ENCODE measurements around the gene DISC1. TPM values are rescaled to one million over a fixed set of nuclear protein-coding genes. Genes with fewer than 3 reads are reported as not detected.
A peak's percentile ranks its signal among the peaks of the same experiment; 100 is the strongest.

DISC1 gene
- total RNA-seq, 2 experiments from 2014 or later: 19.8 to 20.0 TPM

- no peaks in the 10 kb centered on the region for H3K9me3 Mint-ChIP-seq
These were observed 303.8 kb downstream of the DISC1 start for GRCh38 chr1:231930257-231930947.

GRCh38 chr1:231931146-231931545 is 304.6 kb downstream of the DISC1 start:
- peaks cover 21% of the 10 kb centered on the region for H3K4me1 ChIP-seq (ENCODE audit: insufficient read depth, low read length)
- H3K36me3 ChIP-seq (ENCODE audit: insufficient read depth, low read length): no peaks in the 10 kb centered on the region
- peaks cover 0 to 6% of the 10 kb centered on the region in 2 experiments for H3K9me3 ChIP-seq (ENCODE audit: control insufficient read depth in 1 of 2, insufficient read depth in 1 of 2, low read length in 2 of 2)
- no peaks in the 10 kb centered on the region for H3K27me3 ChIP-seq (ENCODE audit: control insufficient read depth in 1 of 2, insufficient read depth in 2 of 2, low read length in 2 of 2)
- no peaks in the 10 kb centered on the region for H3K27me3 Mint-ChIP-seq
- no peak for TF ChIP-seq CTCF (IDR thresholded peaks at IDR 0.05)
- no peaks in the 10 kb centered on the region for H3K9me3 Mint-ChIP-seq
- peaks cover 5% of the 10 kb centered on the region for H3K36me3 Mint-ChIP-seq (ENCODE audit: low read depth)
- H3K27ac Mint-ChIP-seq: no peak overlapping the region
- ChIA-PET CTCF (interaction anchor here (0.8 kb wide), 1 partner anchor 62 kb away, joined by 3 read pairs; no protein-coding TSS in a partner anchor), POLR2A (interaction anchor here (0.7 to 2.1 kb wide), 3 partner anchors 8 to 12 kb away, joined by 4 to 8 read pairs (median 4); no protein-coding TSS in a partner anchor)
- H3K27ac ChIP-seq (ENCODE audit: low read depth in 1 of 2, low read length in 2 of 2): no peak overlapping the region
- peaks cover 35% of the 10 kb centered on the region for H3K4me1 Mint-ChIP-seq (ENCODE audit: low read depth)
- intact Hi-C loops (cut with DNase I, micrococcal nuclease): loop anchor here in 1 of 2 experiments (2.0 kb wide), 1 partner anchor 64 kb away; no protein-coding TSS in a partner anchor
- DNase-seq (no peak), ATAC-seq (ENCODE audit: poor library complexity) (no peak)
- H3K4me3 ChIP-seq (ENCODE audit: low read length): no peak overlapping the region
- no peak overlapping the region for H3K4me3 Mint-ChIP-seq

More at GRCh38 chr1:231930257-231930947, 303.8 kb downstream of the DISC1 start:
- Mint-ChIP-seq H3K36me3 (ENCODE audit: low read depth) (peaks cover 12% of the 10 kb centered on the region), H3K27me3 (no peaks in the 10 kb centered on the region), H3K4me3 (peak overlapping the region; percentile 69), H3K27ac (peak overlapping the region; percentile 78), H3K4me1 (ENCODE audit: low read depth) (peaks cover 37% of the 10 kb centered on the region)
- Histone ChIP-seq H3K4me3 (ENCODE audit: low read length) (no peak overlapping the region), H3K36me3 (ENCODE audit: insufficient read depth, low read length) (no peaks in the 10 kb centered on the region), H3K27me3 (ENCODE audit: control insufficient read depth in 1 of 2, insufficient read depth in 2 of 2, low read length in 2 of 2) (no peaks in the 10 kb centered on the region), H3K9me3 (ENCODE audit: control insufficient read depth in 1 of 2, insufficient read depth in 1 of 2, low read length in 2 of 2) (peaks cover 0 to 6% of the 10 kb centered on the region in 2 experiments), H3K4me1 (ENCODE audit: insufficient read depth, low read length) (peaks cover 21% of the 10 kb centered on the region), H3K27ac (ENCODE audit: low read depth in 1 of 2, low read length in 2 of 2) (no peak overlapping the region)
- DNase-seq (no peak), ATAC-seq (ENCODE audit: poor library complexity) (no peak)
- POLR2A ChIA-PET: interaction anchor here (2.1 kb wide), 1 partner anchor 11 kb away, joined by 8 read pairs; no protein-coding TSS in a partner anchor
- intact Hi-C loops (cut with DNase I, micrococcal nuclease): loop anchor here in 1 of 2 experiments (2.0 kb wide), 1 partner anchor 64 kb away; no protein-coding TSS in a partner anchor
- TF ChIP-seq CTCF (IDR thresholded peaks at IDR 0.05): no peak
- CTCF ChIA-PET: no interaction called here

GRCh38 chr1:231931846-231932454 is 305.4 kb downstream of the DISC1 start:
- H3K4me3 ChIP-seq (ENCODE audit: low read length): no peak overlapping the region
- peaks cover 21% of the 10 kb centered on the region for H3K4me1 ChIP-seq (ENCODE audit: insufficient read depth, low read length)
- peak; percentile 76 for TF ChIP-seq CTCF (IDR thresholded peaks at IDR 0.05)
- H3K27ac ChIP-seq (ENCODE audit: low read depth in 1 of 2, low read length in 2 of 2): no peak overlapping the region
- no peaks in the 10 kb centered on the region for H3K27me3 ChIP-seq (ENCODE audit: control insufficient read depth in 1 of 2, insufficient read depth in 2 of 2, low read length in 2 of 2)
- H3K36me3 ChIP-seq (ENCODE audit: insufficient read depth, low read length): no peaks in the 10 kb centered on the region
- no peak overlapping the region for H3K27ac Mint-ChIP-seq
- peaks cover 0 to 6% of the 10 kb centered on the region in 2 experiments for H3K9me3 ChIP-seq (ENCODE audit: control insufficient read depth in 1 of 2, insufficient read depth in 1 of 2, low read length in 2 of 2)
- H3K4me3 Mint-ChIP-seq: no peak overlapping the region
- H3K36me3 Mint-ChIP-seq (ENCODE audit: low read depth): peaks cover 5% of the 10 kb centered on the region
- POLR2A ChIA-PET: interaction anchor here (0.7 to 2.1 kb wide), 4 partner anchors 9 to 17 kb away, joined by 4 to 8 read pairs (median 6); no protein-coding TSS in a partner anchor
- ATAC-seq (ENCODE audit: poor library complexity) (no peak), DNase-seq (peak in 10 of 14 experiments; percentile 6 to 61 (median 21))
- intact Hi-C loops (cut with DNase I, micrococcal nuclease): loop anchor here in 1 of 2 experiments (2.0 kb wide), 1 partner anchor 65 kb away; no protein-coding TSS in a partner anchor
- H3K9me3 Mint-ChIP-seq: no peaks in the 10 kb centered on the region
- CTCF ChIA-PET: interaction anchor here (0.8 to 1.0 kb wide), 2 partner anchors 63 to 65 kb away, joined by 3 to 4 read pairs; no protein-coding TSS in a partner anchor
- peaks cover 35% of the 10 kb centered on the region for H3K4me1 Mint-ChIP-seq (ENCODE audit: low read depth)
- no peaks in the 10 kb centered on the region for H3K27me3 Mint-ChIP-seq

Data from CD4-positive, alpha-beta T cell (primary cell).